H1 (cell line): Measurements from ENCODE around the gene MED31. TPM values are rescaled to one million over a fixed set of nuclear protein-coding genes. Genes with fewer than 3 reads are reported as not detected.

Source experiments
- CTCF ChIA-PET: fragments of 300-600 bp; sonication (Branson Sonifier 250); formaldehyde crosslinking; loops from one replicate; lab custom pipeline; 2021; ENCODE audit not compliant: partially characterized antibody; lab: Charles Lee
- POLR2A ChIA-PET: fragments of 300-600 bp; sonication (Branson Sonifier 250); formaldehyde crosslinking; loops from one replicate; lab custom pipeline; 2021; ENCODE audit warnings: inconsistent platforms; ENCODE audit not compliant: partially characterized antibody; lab: Charles Lee
- DNase-seq, 2 experiments: peaks; one replicate each; pipeline versions ENCODE4 v3.0.0 to v3.0.0-alpha.2; 2010 to 2022; ENCODE audit warnings: low spot score in 2 of 2, low read depth in 1 of 2, mixed read lengths in 1 of 2
- FAIRE-seq: peaks from 2 replicates; lab custom pipeline; 2011; peaks lifted over from hg19 to GRCh38; lab: Jason Lieb, UNC
- H2AFZ ChIP-seq: 2 replicates; pipeline ENCODE4 v1.8.1; 2012; ENCODE audit warnings: low read length, inconsistent platforms
- H2AK5ac ChIP-seq: 2 replicates; pipeline ENCODE4 v1.6.1; 2013; ENCODE audit warnings: low read depth, low read length
- H2BK120ac ChIP-seq: replicated peaks from 2 replicates; pipeline ENCODE3; 2013; ENCODE audit warnings: low read depth, low read length, inconsistent platforms
- H2BK12ac ChIP-seq: 2 replicates; pipeline ENCODE4 v1.6.1; 2013; ENCODE audit warnings: low read depth, low read length
- H2BK15ac ChIP-seq: 2 replicates; pipeline ENCODE4 v1.6.1; 2013; ENCODE audit warnings: low read length
- H2BK20ac ChIP-seq: 2 replicates; pipeline ENCODE4 v1.6.1; 2013; ENCODE audit warnings: low read length
- H2BK5ac ChIP-seq: 2 replicates; pipeline ENCODE4 v1.6.1; 2013; ENCODE audit warnings: low read depth, low read length
- H3K14ac ChIP-seq: 2 replicates; pipeline ENCODE4 v1.6.1; 2013; ENCODE audit warnings: inconsistent platforms; ENCODE audit not compliant: insufficient read length
- H3K18ac ChIP-seq: 2 replicates; pipeline ENCODE4 v1.6.1; 2013; ENCODE audit warnings: low read length; ENCODE audit errors: extremely low read depth
- H3K23ac ChIP-seq: 2 replicates; pipeline ENCODE4 v1.6.1; 2013; ENCODE audit warnings: inconsistent platforms; ENCODE audit not compliant: insufficient read length
- H3K23me2 ChIP-seq: 2 replicates; pipeline ENCODE4 v1.6.1; 2013; ENCODE audit warnings: low read depth, low read length
- H3K27ac ChIP-seq: 2 replicates; pipeline ENCODE4 v1.6.1; 2011; ENCODE audit warnings: low read depth, low read length, inconsistent platforms
- H3K27me3 ChIP-seq, 4 experiments: replicated peaks in 1 of 4; 1 replicate in 1 of 4; 2 replicates in 3 of 4; pipeline versions ENCODE4 v1.6.1 to v1.8.1; 2011 to 2013; ENCODE audit warnings: low read length in 3 of 4, mild to moderate bottlenecking in 3 of 4, inconsistent platforms in 2 of 4, mixed read lengths in 2 of 4, moderate library complexity in 1 of 4; ENCODE audit not compliant: control insufficient read depth in 3 of 4, insufficient read depth in 3 of 4; ENCODE audit errors: extremely low read depth in 1 of 4
- H3K36me3 ChIP-seq, 4 experiments: 2 replicates each; pipeline versions ENCODE4 v1.6.1 to v1.8.1; 2011 to 2013; ENCODE audit warnings: mild to moderate bottlenecking in 4 of 4, low read length in 3 of 4, moderate library complexity in 2 of 4, control low read depth in 1 of 4, inconsistent platforms in 1 of 4; ENCODE audit not compliant: insufficient read depth in 4 of 4, control insufficient read depth in 2 of 4
- H3K4ac ChIP-seq: replicated peaks from 2 replicates; pipeline ENCODE3; 2013; ENCODE audit warnings: low read length, low read depth, mixed read lengths, inconsistent platforms; ENCODE audit not compliant: insufficient read length
- H3K4me1 ChIP-seq, 4 experiments: replicated peaks in 1 of 4; 1 replicate in 1 of 4; 2 replicates in 3 of 4; pipeline versions ENCODE4 v1.6.1 to v1.8.1; 2011 to 2013; ENCODE audit warnings: low read length in 3 of 4, inconsistent platforms in 2 of 4, mixed read lengths in 1 of 4; ENCODE audit not compliant: insufficient read depth in 4 of 4, control insufficient read depth in 3 of 4
- H3K4me2 ChIP-seq, 2 experiments: 2 replicates each; pipeline versions ENCODE4 v1.6.1 to v1.8.1; 2011 to 2013; ENCODE audit warnings: low read depth in 2 of 2, low read length in 2 of 2, control low read depth in 1 of 2, inconsistent platforms in 1 of 2, mild to moderate bottlenecking in 1 of 2; ENCODE audit not compliant: insufficient read depth in 1 of 2
- H3K4me3 ChIP-seq, 4 experiments: fragments of 200-600, 300-600 bp in 1 of 4; sonication (generic), shearing (Covaris generic), sonication (Bioruptor Twin) in 1 of 4; 2 replicates each; pipeline versions ENCODE4 v1.5.1 to v1.8.1; 2011 to 2016; ENCODE audit warnings: low read length in 4 of 4, low read depth in 3 of 4, control low read depth in 2 of 4, inconsistent platforms in 2 of 4, mild to moderate bottlenecking in 2 of 4, mixed read lengths in 1 of 4, moderate library complexity in 1 of 4; ENCODE audit not compliant: insufficient read depth in 2 of 4; ENCODE audit errors: extremely low read depth in 1 of 4
- H3K56ac ChIP-seq: replicated peaks from 2 replicates; pipeline ENCODE3; 2013; ENCODE audit warnings: low read depth, mild to moderate bottlenecking, mixed read lengths, low read length, inconsistent platforms; ENCODE audit not compliant: insufficient read length
- H3K79me1 ChIP-seq: 2 replicates; pipeline ENCODE4 v1.6.1; 2013; ENCODE audit warnings: low read depth, low read length, control low read depth
- H3K79me2 ChIP-seq, 2 experiments: 2 replicates each; pipeline versions ENCODE4 v1.6.1 to v1.8.1; 2012 to 2013; ENCODE audit warnings: low read length in 2 of 2, mild to moderate bottlenecking in 2 of 2, inconsistent platforms in 1 of 2; ENCODE audit not compliant: insufficient read depth in 2 of 2, control insufficient read depth in 1 of 2
- H3K9ac ChIP-seq, 4 experiments: replicated peaks in 1 of 4; 1 replicate in 1 of 4; 2 replicates in 3 of 4; pipeline versions ENCODE4 v1.6.1 to v1.8.1; 2011 to 2013; ENCODE audit warnings: low read depth in 3 of 4, low read length in 3 of 4, control low read depth in 2 of 4, mild to moderate bottlenecking in 2 of 4, moderate library complexity in 2 of 4, inconsistent platforms in 1 of 4; ENCODE audit errors: extremely low read depth in 1 of 4
- H3K9me3 ChIP-seq, 2 experiments: 2 replicates each; pipeline versions ENCODE4 v1.6.1 to v1.8.1; 2012 to 2013; ENCODE audit warnings: mild to moderate bottlenecking in 2 of 2, moderate library complexity in 2 of 2, control low read depth in 1 of 2, inconsistent platforms in 1 of 2, low read depth in 1 of 2, low read length in 1 of 2, mixed read lengths in 1 of 2; ENCODE audit not compliant: insufficient read depth in 2 of 2
- H4K20me1 ChIP-seq, 2 experiments: replicated peaks in 1 of 2; 2 replicates each; pipeline versions ENCODE3 to v1.8.1; 2011 to 2013; ENCODE audit warnings: inconsistent platforms in 2 of 2, low read length in 2 of 2, mild to moderate bottlenecking in 1 of 2; ENCODE audit not compliant: insufficient read depth in 2 of 2, control insufficient read depth in 1 of 2
- H4K5ac ChIP-seq: 2 replicates; pipeline ENCODE4 v1.6.1; 2013; ENCODE audit warnings: low read length, low read depth, mixed read lengths, inconsistent platforms; ENCODE audit not compliant: insufficient read length
- H4K8ac ChIP-seq: 2 replicates; pipeline ENCODE4 v1.8.0; 2013; ENCODE audit warnings: mild to moderate bottlenecking, moderate library complexity, low read length, inconsistent platforms; ENCODE audit not compliant: insufficient read depth; ENCODE audit errors: extremely low read depth
- H4K91ac ChIP-seq: replicated peaks from 2 replicates; pipeline ENCODE3; 2013; ENCODE audit warnings: low read length, mixed read lengths, inconsistent platforms; ENCODE audit not compliant: insufficient read length
- ASH2L ChIP-seq: fragments of 200-600, 300-600 bp; sonication (generic); IDR thresholded peaks from one replicate; pipeline ENCODE4 v1.7.1; 2017; ENCODE audit warnings: low read length
- CBX8 ChIP-seq: fragments of 300-800, 300-1000 bp; sonication (generic); IDR thresholded peaks from 2 replicates; pipeline ENCODE4 v1.7.1; 2016; ENCODE audit warnings: low read depth, low read length, borderline replicate concordance
- CHD2 ChIP-seq: IDR thresholded peaks from 2 replicates; pipeline ENCODE4 v1.6.1; 2012; ENCODE audit warnings: low read length, improper control_type of control experiment
- GTF2F1 ChIP-seq: IDR thresholded peaks from 2 replicates; pipeline ENCODE4 v1.6.1; 2012; ENCODE audit warnings: low read depth, low read length, improper control_type of control experiment, borderline replicate concordance
- KDM4A ChIP-seq: IDR thresholded peaks from one replicate; pipeline ENCODE4 v1.7.1; 2012; ENCODE audit warnings: low read depth, mild to moderate bottlenecking, moderate library complexity, low read length, inconsistent platforms; ENCODE audit not compliant: severe bottlenecking
- KDM5A ChIP-seq: fragments of 200-600 bp; IDR thresholded peaks from 2 replicates; pipeline ENCODE4 v1.7.1; 2012; ENCODE audit warnings: mild to moderate bottlenecking, low read length, inconsistent platforms, mixed read lengths
- NANOG ChIP-seq: IDR thresholded peaks from 2 replicates; pipeline ENCODE4 v1.6.1; 2011; ENCODE audit warnings: low read length, low read depth, mild to moderate bottlenecking, inconsistent platforms; ENCODE audit not compliant: insufficient read depth, poor library complexity, severe bottlenecking
- POU5F1 ChIP-seq: IDR thresholded peaks from 2 replicates; pipeline ENCODE4 v1.6.1; 2011; ENCODE audit warnings: low read depth, mild to moderate bottlenecking, low read length, moderate library complexity
- RAD21 ChIP-seq, 2 experiments: IDR thresholded peaks in 1 of 2; conservative IDR thresholded peaks in 1 of 2; 2 replicates each; pipeline ENCODE4 v1.6.1; 2011; ENCODE audit warnings: low read depth in 2 of 2, low read length in 2 of 2, improper control_type of control experiment in 1 of 2, inconsistent platforms in 1 of 2, mild to moderate bottlenecking in 1 of 2, moderate library complexity in 1 of 2
- SAP30 ChIP-seq: fragments of 300-600 bp; sonication (generic); IDR thresholded peaks from 2 replicates; pipeline ENCODE4 v1.7.1; 2012; ENCODE audit warnings: low read length, moderate library complexity, mild to moderate bottlenecking, inconsistent platforms; ENCODE audit not compliant: insufficient read depth, insufficient replicate concordance
- SIRT6 ChIP-seq: IDR thresholded peaks from one replicate; pipeline ENCODE4 v1.7.1; 2012; ENCODE audit warnings: low read length, inconsistent platforms
- SP1 ChIP-seq: IDR thresholded peaks from 2 replicates; pipeline ENCODE4 v1.6.1; 2011; ENCODE audit warnings: low read depth, low read length
- SP4 ChIP-seq: IDR thresholded peaks from 2 replicates; pipeline ENCODE4 v1.6.1; 2012; ENCODE audit warnings: low read length, inconsistent platforms
- TAF7 ChIP-seq: optimal IDR thresholded peaks from 2 replicates; pipeline ENCODE3; 2011; ENCODE audit warnings: low read depth, mild to moderate bottlenecking, inconsistent platforms, low read length, moderate library complexity, borderline replicate concordance
- TBP ChIP-seq: IDR thresholded peaks from 2 replicates; pipeline ENCODE4 v1.6.1; 2011; ENCODE audit warnings: low read depth, low read length, improper control_type of control experiment
- TCF12 ChIP-seq: IDR thresholded peaks from 2 replicates; pipeline ENCODE4 v1.6.1; 2011; ENCODE audit warnings: low read depth, mild to moderate bottlenecking, low read length
- WGBS, 2 experiments: shearing (Covaris generic) in 1 of 2; methylation state at CpG; one replicate each; pipeline versions ENCODE4 v1.1.6 to v1.1.7; 2013 to 2015; ENCODE audit warnings: low lambda C conversion rate in 2 of 2, mixed read lengths in 2 of 2, inconsistent platforms in 1 of 2, low coverage in 1 of 2, missing lambda C conversion rate in 1 of 2; ENCODE audit not compliant: insufficient replicate concordance in 2 of 2, insufficient coverage in 1 of 2, insufficient read length in 1 of 2; ENCODE audit errors: extremely low coverage in 1 of 2, missing lambda C conversion rate in 1 of 2; 5-methylcytosine and 5-hydroxymethylcytosine counted together
- polyA plus RNA-seq, 7 experiments: library from polyadenylated mRNA; depleted of rRNA in 3 of 7; stranded (reverse) in 5 of 7; unstranded in 2 of 7; fragments of >200 nt in 5 of 7; fragments of 200-250 nt in 2 of 7; gene quantifications; 1 replicate in 5 of 7; 2 replicates in 1 of 7; 4 replicates in 1 of 7; pipeline versions ENCODE4 v1.2.1 to v1.2.3, GENCODE V29; 2011 to 2013; ENCODE audit warnings: missing spikeins in 2 of 7, mixed read lengths in 2 of 7
- total RNA-seq: library from RNA; stranded (reverse); fragmentation: NEBNext Ultra II Directional; extraction: Animal tissue kit (Norgen Biotek cat#: 25700); gene quantifications from 2 replicates; pipeline ENCODE4 v1.2.1, GENCODE V29; 2021

MED31 gene
- total and polyA plus RNA-seq, 2 of the 8 experiments (the other 6 are each of a cell fraction or from before 2014, with no cell fraction given) = 4.6 to 12.3 TPM

GRCh38 chr17:6679241-6679640 lies 27.8 kb upstream of the MED31 start:
- Histone ChIP-seq H3K9me3 (no peaks in the 10 kb centered on the region), H3K14ac (no peak overlapping the region), H3K36me3 (no peaks in the 10 kb centered on the region), H2BK120ac (no peak overlapping the region), H3K4me3 (no peak overlapping the region), H3K4me2 (no peak overlapping the region), H4K5ac (no peak overlapping the region), H2AFZ (no peak overlapping the region), H3K23ac (no peak overlapping the region), H2BK20ac (no peak overlapping the region), H3K4ac (no peak overlapping the region), H2BK12ac (no peak overlapping the region), H2AK5ac (no peak overlapping the region), H4K20me1 (no peaks in the 10 kb centered on the region), H3K27ac (no peak overlapping the region), H3K79me2 (no peaks in the 10 kb centered on the region), H4K8ac (no peak overlapping the region), H3K79me1 (no peaks in the 10 kb centered on the region), H2BK15ac (no peak overlapping the region), H3K9ac (no peak overlapping the region), H4K91ac (no peak overlapping the region), H3K23me2 (no peaks in the 10 kb centered on the region), H3K18ac (no peak overlapping the region), H3K4me1 (no peaks in the 10 kb centered on the region; a peak in 2 of 7 replicates), H3K27me3 (no peaks in the 10 kb centered on the region), H3K56ac (no peak overlapping the region), H2BK5ac (no peak overlapping the region)
- DNase-seq (no peak), FAIRE-seq (no peak)
- WGBS, 2 experiments = 89% methylated on average over 6 of the region's 6 CpGs; no CpG with 5 or more reads in 1 of the 2 experiments
- CTCF ChIA-PET = interaction anchor here (1.1 to 3.2 kb wide), 2 partner anchors 22 to 27 kb away, joined by 3 to 17 read pairs; no protein-coding TSS in a partner anchor
- POLR2A ChIA-PET = no interaction called here
- TF ChIP-seq SIRT6 = no peak
- TF ChIP-seq SAP30 = no peak
- no peak for TF ChIP-seq NANOG
- no peak for TF ChIP-seq KDM5A
- TF ChIP-seq KDM4A = no peak
- no peak for TF ChIP-seq RAD21 (IDR thresholded peaks at IDR 0.05 in 1 of 2, conservative IDR thresholded peaks at IDR 0.05 in 1 of 2; ENCODE audit: low read depth in 2 of 2, low read length in 2 of 2)
- TF ChIP-seq POU5F1 = no peak
- no peak for TF ChIP-seq CBX8
- no peak for TF ChIP-seq TBP
- no peak for TF ChIP-seq ASH2L
- TF ChIP-seq TCF12 = no peak
- no peak for TF ChIP-seq SP4
- no peak for TF ChIP-seq CHD2
- TF ChIP-seq SP1 = no peak
- no peak for TF ChIP-seq GTF2F1
- TF ChIP-seq TAF7 = no peak
